ENCODE data around the gene GLI3.

GLI3 gene

DNA sequence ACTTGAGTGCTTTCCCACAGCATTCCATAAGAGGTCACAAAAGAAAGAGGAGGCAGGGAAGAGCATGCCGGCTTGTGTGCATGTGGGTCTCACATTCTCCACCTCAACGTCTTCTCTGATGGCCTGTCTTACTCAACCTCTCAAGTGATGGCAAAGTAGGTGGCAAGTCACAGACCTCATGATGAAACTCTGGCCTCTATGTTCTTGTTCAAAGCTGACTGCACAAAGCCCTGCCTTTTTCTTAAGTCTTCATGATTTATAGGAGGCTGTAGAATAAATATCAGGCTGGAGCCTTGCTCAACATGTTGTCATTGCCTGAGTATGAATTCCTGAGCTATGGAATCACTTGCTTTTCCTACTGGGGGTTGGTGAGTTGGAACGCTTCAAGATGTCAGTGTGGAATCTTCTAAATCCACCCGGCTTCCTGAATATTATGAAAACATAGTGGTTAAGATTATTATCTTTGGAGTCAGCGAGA is 320.5 kb downstream of the GLI3 start:
- peak; percentile 86 for DNase-seq (ENCODE audit: low read depth)
- H3K4me3 ChIP-seq (ENCODE audit: low read length): no peak overlapping the region
- TF ChIP-seq, protein P1, sequence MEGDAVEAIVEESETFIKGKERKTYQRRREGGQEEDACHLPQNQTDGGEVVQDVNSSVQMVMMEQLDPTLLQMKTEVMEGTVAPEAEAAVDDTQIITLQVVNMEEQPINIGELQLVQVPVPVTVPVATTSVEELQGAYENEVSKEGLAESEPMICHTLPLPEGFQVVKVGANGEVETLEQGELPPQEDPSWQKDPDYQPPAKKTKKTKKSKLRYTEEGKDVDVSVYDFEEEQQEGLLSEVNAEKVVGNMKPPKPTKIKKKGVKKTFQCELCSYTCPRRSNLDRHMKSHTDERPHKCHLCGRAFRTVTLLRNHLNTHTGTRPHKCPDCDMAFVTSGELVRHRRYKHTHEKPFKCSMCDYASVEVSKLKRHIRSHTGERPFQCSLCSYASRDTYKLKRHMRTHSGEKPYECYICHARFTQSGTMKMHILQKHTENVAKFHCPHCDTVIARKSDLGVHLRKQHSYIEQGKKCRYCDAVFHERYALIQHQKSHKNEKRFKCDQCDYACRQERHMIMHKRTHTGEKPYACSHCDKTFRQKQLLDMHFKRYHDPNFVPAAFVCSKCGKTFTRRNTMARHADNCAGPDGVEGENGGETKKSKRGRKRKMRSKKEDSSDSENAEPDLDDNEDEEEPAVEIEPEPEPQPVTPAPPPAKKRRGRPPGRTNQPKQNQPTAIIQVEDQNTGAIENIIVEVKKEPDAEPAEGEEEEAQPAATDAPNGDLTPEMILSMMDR (conservative IDR thresholded peaks at IDR 0.05; ENCODE audit: low read depth, low read length): no peak

DNA sequence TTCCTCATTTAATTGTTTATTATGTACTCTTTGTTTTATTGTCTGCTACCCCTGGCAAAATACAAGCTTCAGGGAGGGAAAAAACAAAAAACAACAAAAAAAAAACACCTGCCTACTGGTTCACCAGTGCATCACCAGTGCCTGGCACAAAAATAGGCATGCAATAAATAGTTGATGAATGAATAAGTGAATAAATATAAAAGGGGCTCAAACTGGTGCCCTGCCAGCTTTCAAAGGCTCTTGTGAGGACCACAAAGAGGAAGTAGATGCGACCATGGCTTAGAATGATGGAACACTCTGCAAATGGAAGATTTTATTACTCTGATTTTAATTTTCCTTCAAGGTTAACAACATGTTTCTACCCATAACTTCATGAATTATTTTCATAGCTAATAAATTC is 321.1 kb downstream of the GLI3 start:
- TF ChIP-seq, protein P1 (conservative IDR thresholded peaks at IDR 0.05; ENCODE audit: low read depth, low read length): no peak
- no peak overlapping the region for H3K4me3 ChIP-seq (ENCODE audit: low read length)
- DNase-seq (ENCODE audit: low read depth): no peak

DNA sequence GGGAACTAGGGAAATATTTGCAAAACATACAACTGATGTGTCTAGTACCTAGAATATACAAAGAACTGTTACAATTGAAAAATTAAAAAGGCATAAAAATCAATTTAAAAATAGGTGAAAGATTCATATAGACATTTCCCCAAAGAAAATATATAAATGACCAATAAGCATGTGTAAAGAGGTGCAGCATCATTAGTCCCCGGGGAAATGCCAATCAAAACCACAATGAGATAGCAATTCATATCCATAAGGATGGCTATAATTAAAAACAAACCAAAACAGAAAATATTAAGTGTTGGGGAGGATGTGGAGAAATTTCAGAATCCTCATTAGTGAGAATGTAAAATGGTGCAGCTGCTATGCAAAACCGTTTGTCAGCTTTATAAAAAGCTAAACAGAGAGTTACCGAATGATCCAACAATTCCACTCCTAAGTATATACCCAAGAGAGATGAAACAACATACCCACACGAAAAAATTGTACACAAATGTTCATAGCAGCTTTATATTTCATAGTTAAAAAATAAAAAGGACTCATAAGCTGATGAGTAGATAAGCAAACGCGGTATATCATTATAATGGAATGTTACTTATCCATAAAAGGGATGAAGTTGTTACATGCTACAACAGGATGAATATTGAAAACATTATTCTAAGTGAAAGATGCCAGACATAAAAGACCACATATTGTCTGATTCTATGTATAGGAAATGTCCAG is 324.0 kb downstream of the GLI3 start:
- TF ChIP-seq, protein P1 (conservative IDR thresholded peaks at IDR 0.05; ENCODE audit: low read depth, low read length): no peak
- DNase-seq (ENCODE audit: low read depth): no peak
- no peak overlapping the region for H3K4me3 ChIP-seq (ENCODE audit: low read length)

DNA sequence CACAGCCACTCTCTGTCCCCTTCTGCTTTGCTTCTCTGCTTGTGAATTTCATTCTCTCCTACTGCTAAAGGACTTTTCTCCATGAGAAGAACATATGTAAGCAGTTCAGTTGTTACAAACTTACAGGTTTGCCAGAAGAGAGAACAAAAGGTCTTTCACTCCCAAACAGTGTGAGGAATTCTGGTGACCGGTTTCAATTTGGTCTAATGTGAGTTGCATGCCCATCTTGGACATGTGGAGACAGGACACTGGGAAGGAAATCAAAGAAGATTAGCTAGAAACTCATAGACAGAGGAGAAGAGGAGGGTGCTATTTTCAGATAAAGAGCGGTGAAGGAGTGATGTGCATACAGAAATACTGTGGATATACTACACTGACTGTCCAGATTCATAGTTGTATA is 324.6 kb downstream of the GLI3 start:
- H3K4me3 ChIP-seq (ENCODE audit: low read length): no peak overlapping the region
- no peak for DNase-seq (ENCODE audit: low read depth)
- TF ChIP-seq, protein P1 (conservative IDR thresholded peaks at IDR 0.05; ENCODE audit: low read depth, low read length): no peak

DNA sequence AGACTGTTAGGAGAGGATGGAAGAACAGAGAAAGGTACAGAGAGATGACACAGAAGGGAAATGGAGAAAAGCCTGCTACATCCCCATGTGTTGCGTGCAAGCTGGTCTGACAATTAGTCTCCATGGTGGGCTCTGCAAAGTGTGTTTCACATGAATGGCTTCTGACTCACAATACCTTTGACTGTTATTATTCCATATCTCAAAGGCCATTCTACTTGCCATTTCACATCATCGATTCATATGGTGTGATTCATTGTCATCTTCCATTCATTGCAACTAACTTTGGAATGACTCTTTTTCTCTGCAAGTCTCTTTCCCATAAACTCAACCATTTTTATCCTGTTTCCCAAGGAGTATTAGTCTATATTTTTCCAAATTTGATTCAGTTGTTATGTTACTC is 325.2 kb downstream of the GLI3 start:
- peak; percentile 30 for DNase-seq (ENCODE audit: low read depth)
- H3K4me3 ChIP-seq (ENCODE audit: low read length): no peak overlapping the region
- TF ChIP-seq, protein P1 (conservative IDR thresholded peaks at IDR 0.05; ENCODE audit: low read depth, low read length): no peak
